ENCODE results near the gene TMCC3.
A peak's percentile ranks its signal among the peaks of the same experiment; 100 is the strongest.

The TMCC3 gene

DNA sequence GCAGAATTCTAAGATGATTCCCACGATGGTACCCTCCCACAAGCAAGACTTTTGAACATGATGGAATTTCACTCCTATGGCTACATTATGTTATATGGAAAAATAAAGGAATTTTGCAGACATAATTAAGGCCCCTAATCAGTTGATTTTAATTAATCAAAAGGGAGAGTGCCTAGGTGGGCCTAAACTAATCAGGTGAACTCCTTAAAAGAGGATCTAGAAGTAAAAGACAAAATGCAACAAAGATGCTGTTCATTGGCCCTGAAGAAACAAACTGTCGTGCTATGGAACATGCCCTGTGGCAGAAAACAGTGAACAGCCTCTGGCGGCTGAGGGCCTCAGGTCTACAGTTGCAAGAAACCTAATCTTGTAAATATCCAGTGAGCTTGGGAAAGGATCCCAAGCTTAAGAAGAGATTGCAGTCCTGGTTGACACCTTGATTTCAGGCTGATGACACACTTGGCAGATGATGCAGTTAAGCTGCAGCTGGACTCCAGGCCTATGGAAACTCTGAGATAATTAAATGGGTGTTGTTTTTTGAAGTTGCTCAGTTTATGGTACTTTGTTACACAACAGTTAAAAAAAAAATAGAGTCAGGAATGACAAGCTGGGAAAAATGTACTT, 13.8 kb downstream of the TMCC3 start:
- H3K4me3 ChIP-seq (ENCODE audit: low read length in 2 of 2), result no peak overlapping the region
- H3K9ac ChIP-seq (ENCODE audit: low read depth in 1 of 2, low read length in 2 of 2), result no peak overlapping the region
- no peak overlapping the region for H3K27ac ChIP-seq (ENCODE audit: low read depth in 2 of 2, low read length in 2 of 2)
- no peaks in the 10 kb centered on the region for H3K9me3 ChIP-seq (ENCODE audit: control insufficient read depth in 2 of 2, low read length in 2 of 2)
- H3K36me3 ChIP-seq (ENCODE audit: control insufficient read depth in 2 of 2, insufficient read depth in 2 of 2, low read length in 2 of 2), result no peaks in the 10 kb centered on the region
- H3K27me3 ChIP-seq (ENCODE audit: control insufficient read depth in 2 of 2, insufficient read depth in 2 of 2, low read length in 2 of 2), result no peaks in the 10 kb centered on the region
- no peaks in the 10 kb centered on the region for H3K4me1 ChIP-seq (ENCODE audit: control insufficient read depth in 2 of 2, insufficient read depth in 2 of 2, low read length in 2 of 2)

- Histone ChIP-seq H3K4me3 (ENCODE audit: low read length in 2 of 2) (no peak overlapping the region), H3K27me3 (ENCODE audit: control insufficient read depth in 2 of 2, insufficient read depth in 2 of 2, low read length in 2 of 2) (no peaks in the 10 kb centered on the region), H3K27ac (ENCODE audit: low read depth in 2 of 2, low read length in 2 of 2) (no peak overlapping the region), H3K9me3 (ENCODE audit: control insufficient read depth in 2 of 2, low read length in 2 of 2) (no peaks in the 10 kb centered on the region), H3K36me3 (ENCODE audit: control insufficient read depth in 2 of 2, insufficient read depth in 2 of 2, low read length in 2 of 2) (no peaks in the 10 kb centered on the region), H3K4me1 (ENCODE audit: control insufficient read depth in 2 of 2, insufficient read depth in 2 of 2, low read length in 2 of 2) (no peaks in the 10 kb centered on the region), H3K9ac (ENCODE audit: low read depth in 1 of 2, low read length in 2 of 2) (no peak overlapping the region)
Observed at GRCh38 chr12:94634717-94635116, 15.6 kb downstream of the TMCC3 start.

GRCh38 chr12:94633401-94633800, 17.0 kb downstream of the TMCC3 start:
- no peaks in the 10 kb centered on the region for H3K4me1 ChIP-seq (ENCODE audit: control insufficient read depth in 2 of 2, insufficient read depth in 2 of 2, low read length in 2 of 2)
- no peaks in the 10 kb centered on the region for H3K36me3 ChIP-seq (ENCODE audit: control insufficient read depth in 2 of 2, insufficient read depth in 2 of 2, low read length in 2 of 2)
- H3K27ac ChIP-seq (ENCODE audit: low read depth in 2 of 2, low read length in 2 of 2), result no peak overlapping the region
- H3K4me3 ChIP-seq (ENCODE audit: low read length in 2 of 2), result no peak overlapping the region
- H3K9me3 ChIP-seq (ENCODE audit: control insufficient read depth in 2 of 2, low read length in 2 of 2), result no peaks in the 10 kb centered on the region
- H3K9ac ChIP-seq (ENCODE audit: low read depth in 1 of 2, low read length in 2 of 2), result no peak overlapping the region
- no peaks in the 10 kb centered on the region for H3K27me3 ChIP-seq (ENCODE audit: control insufficient read depth in 2 of 2, insufficient read depth in 2 of 2, low read length in 2 of 2)

DNA sequence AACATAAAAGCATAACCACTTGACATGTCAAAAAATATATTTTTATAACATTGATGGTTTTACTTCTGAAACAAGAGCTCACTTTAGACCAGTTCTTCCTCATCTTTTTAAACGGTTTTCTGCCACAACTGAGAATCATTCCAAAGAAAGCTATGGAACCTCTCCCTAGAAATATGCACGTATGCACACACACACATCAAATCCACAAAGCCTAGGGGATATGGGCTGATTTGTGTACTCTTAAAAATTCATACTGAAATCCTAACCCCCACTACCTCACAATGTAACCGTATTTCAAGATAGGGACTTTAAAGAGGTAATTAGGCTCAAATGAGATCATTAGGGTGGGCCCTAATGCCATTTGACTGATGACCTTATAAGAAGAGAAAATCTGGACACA, 19.3 kb downstream of the TMCC3 start:
- Histone ChIP-seq H3K9ac (ENCODE audit: low read depth in 1 of 2, low read length in 2 of 2) (no peak overlapping the region), H3K27me3 (ENCODE audit: control insufficient read depth in 2 of 2, insufficient read depth in 2 of 2, low read length in 2 of 2) (no peaks in the 10 kb centered on the region), H3K4me1 (ENCODE audit: control insufficient read depth in 2 of 2, insufficient read depth in 2 of 2, low read length in 2 of 2) (no peaks in the 10 kb centered on the region), H3K9me3 (ENCODE audit: control insufficient read depth in 2 of 2, low read length in 2 of 2) (no peaks in the 10 kb centered on the region), H3K36me3 (ENCODE audit: control insufficient read depth in 2 of 2, insufficient read depth in 2 of 2, low read length in 2 of 2) (no peaks in the 10 kb centered on the region), H3K27ac (ENCODE audit: low read depth in 2 of 2, low read length in 2 of 2) (no peak overlapping the region), H3K4me3 (ENCODE audit: low read length in 2 of 2) (no peak overlapping the region)

DNA sequence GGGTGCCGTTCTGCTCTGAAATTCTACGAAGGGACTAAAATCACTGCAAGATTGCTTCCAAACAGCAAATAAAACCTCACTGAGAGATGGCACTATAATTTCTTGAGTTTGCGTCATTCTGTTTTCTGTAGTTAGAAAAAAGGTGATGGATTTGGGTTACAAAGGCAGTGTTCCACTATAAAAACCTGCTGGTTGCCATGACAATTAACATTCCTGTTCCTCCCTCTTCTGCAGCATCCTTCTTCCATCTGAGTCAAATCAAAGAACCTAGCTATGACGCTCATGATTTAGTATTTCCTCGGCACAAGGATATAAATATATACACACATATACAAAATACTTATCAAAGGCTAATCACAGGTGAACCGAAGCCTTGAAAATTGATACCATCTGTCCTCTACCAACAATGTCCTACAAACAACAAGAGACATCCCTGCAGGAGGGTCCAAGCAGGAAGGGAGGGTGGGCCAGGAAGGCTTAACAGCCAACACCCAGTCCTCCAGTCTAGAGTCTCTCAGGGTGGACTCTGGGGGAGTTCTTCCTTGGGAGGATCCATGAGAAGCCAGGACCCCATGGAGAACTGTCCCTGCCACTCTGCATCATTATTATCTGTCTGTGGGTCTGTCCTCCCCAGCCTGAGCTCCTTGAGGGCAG, 21.4 kb downstream of the TMCC3 start:
- no peak overlapping the region for H3K4me3 ChIP-seq (ENCODE audit: low read length in 2 of 2)
- H3K27ac ChIP-seq (ENCODE audit: low read depth in 2 of 2, low read length in 2 of 2), result no peak overlapping the region

DNA sequence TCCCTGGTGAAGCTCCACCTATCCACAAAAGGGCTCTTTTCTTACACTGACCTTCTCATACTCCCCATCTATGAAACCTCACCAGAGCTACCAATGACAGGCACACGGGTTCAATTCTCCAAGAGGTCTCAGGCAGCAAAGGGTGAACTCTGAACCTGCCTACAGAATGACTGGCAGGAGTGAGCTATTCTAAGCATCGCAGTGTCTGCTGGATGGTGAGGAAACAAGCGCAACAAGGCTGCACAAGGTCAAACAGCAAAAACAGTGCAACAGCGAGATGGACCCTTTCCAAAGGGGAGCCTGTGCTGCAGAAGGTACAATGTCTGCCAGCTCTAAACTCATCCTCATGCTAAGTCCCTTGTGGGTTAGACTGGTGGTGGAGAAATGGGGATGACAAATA, 22.0 kb downstream of the TMCC3 start:
- Histone ChIP-seq H3K27me3 (ENCODE audit: control insufficient read depth in 2 of 2, insufficient read depth in 2 of 2, low read length in 2 of 2) (no peaks in the 10 kb centered on the region), H3K9ac (ENCODE audit: low read depth in 1 of 2, low read length in 2 of 2) (no peak overlapping the region), H3K4me3 (ENCODE audit: low read length in 2 of 2) (no peak overlapping the region), H3K4me1 (ENCODE audit: control insufficient read depth in 2 of 2, insufficient read depth in 2 of 2, low read length in 2 of 2) (no peaks in the 10 kb centered on the region), H3K27ac (ENCODE audit: low read depth in 2 of 2, low read length in 2 of 2) (no peak overlapping the region), H3K9me3 (ENCODE audit: control insufficient read depth in 2 of 2, low read length in 2 of 2) (no peaks in the 10 kb centered on the region), H3K36me3 (ENCODE audit: control insufficient read depth in 2 of 2, insufficient read depth in 2 of 2, low read length in 2 of 2) (no peaks in the 10 kb centered on the region)

More for the DNA sequence above, 21.4 kb downstream of the TMCC3 start:
- Histone ChIP-seq H3K9me3 (ENCODE audit: control insufficient read depth in 2 of 2, low read length in 2 of 2) (no peaks in the 10 kb centered on the region), H3K27me3 (ENCODE audit: control insufficient read depth in 2 of 2, insufficient read depth in 2 of 2, low read length in 2 of 2) (no peaks in the 10 kb centered on the region), H3K36me3 (ENCODE audit: control insufficient read depth in 2 of 2, insufficient read depth in 2 of 2, low read length in 2 of 2) (no peaks in the 10 kb centered on the region), H3K9ac (ENCODE audit: low read depth in 1 of 2, low read length in 2 of 2) (no peak overlapping the region), H3K4me1 (ENCODE audit: control insufficient read depth in 2 of 2, insufficient read depth in 2 of 2, low read length in 2 of 2) (no peaks in the 10 kb centered on the region)

DNA sequence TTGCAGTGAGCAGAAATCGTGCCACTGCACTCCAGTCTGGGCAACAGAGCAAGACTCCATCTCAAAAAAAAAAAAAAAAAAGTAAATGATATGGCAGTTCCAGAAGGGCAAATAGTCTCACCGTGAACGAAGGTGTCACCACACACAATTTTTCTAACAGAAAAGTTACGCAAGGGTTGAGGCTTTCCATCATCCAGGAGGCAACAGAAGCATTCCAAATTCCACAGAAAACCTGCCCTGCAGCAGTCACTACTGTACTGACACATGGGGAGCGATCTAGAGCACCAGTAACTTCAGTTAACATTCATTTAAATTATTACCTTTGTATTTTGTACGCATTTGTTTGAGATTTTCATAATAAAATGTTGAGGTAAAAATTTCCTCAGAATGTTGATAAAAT, 24.8 kb downstream of the TMCC3 start:
- Histone ChIP-seq H3K27ac (ENCODE audit: low read depth in 2 of 2, low read length in 2 of 2) (no peak overlapping the region), H3K27me3 (ENCODE audit: control insufficient read depth in 2 of 2, insufficient read depth in 2 of 2, low read length in 2 of 2) (no peaks in the 10 kb centered on the region), H3K4me3 (ENCODE audit: low read length in 2 of 2) (no peak overlapping the region), H3K9ac (ENCODE audit: low read depth in 1 of 2, low read length in 2 of 2) (no peak overlapping the region), H3K9me3 (ENCODE audit: control insufficient read depth in 2 of 2, low read length in 2 of 2) (no peaks in the 10 kb centered on the region), H3K4me1 (ENCODE audit: control insufficient read depth in 2 of 2, insufficient read depth in 2 of 2, low read length in 2 of 2) (peaks cover 7 to 19% of the 10 kb centered on the region in 2 donors), H3K36me3 (ENCODE audit: control insufficient read depth in 2 of 2, insufficient read depth in 2 of 2, low read length in 2 of 2) (no peaks in the 10 kb centered on the region)

DNA sequence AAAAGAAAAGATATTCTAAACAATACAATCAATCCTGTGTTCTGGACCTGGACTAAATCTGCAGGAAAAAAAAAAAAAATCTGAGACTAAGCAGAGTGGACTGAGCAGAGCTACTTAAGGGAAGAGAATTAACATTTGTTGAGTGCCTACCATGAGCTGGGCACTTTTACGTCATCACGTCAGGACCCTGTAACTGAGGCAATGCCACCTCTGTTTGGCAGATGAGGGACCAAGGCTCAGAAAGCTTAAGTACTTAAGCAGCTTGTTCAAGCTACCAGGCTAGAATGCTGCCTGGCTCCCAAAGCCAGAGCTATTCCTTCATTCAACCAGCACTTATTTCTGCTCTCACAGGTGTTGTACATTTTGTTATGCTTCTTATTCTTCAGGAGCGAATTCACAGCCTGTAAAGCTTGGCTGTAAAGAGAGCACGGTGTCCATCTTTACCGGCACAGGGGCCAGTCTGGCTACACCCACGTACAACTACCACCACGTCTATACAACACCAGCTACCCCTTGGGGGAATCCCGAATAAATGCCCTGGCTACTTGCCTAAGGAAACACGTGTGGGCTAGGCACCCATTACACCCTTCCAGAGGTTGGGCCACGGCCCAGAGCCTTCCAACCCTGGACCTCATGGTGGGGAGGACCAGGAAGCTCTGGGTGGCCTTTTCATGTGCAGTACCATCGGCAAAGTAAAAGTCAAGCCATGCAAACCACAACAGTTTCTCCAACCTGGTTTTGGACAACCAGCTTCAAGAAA, 27.0 kb downstream of the TMCC3 start:
- H3K36me3 ChIP-seq (ENCODE audit: control insufficient read depth in 2 of 2, insufficient read depth in 2 of 2, low read length in 2 of 2), result no peaks in the 10 kb centered on the region
- no peaks in the 10 kb centered on the region for H3K9me3 ChIP-seq (ENCODE audit: control insufficient read depth in 2 of 2, low read length in 2 of 2)
- no peak overlapping the region for H3K9ac ChIP-seq (ENCODE audit: low read depth in 1 of 2, low read length in 2 of 2)
- H3K27ac ChIP-seq (ENCODE audit: low read depth in 2 of 2, low read length in 2 of 2), result no peak overlapping the region
- H3K4me1 ChIP-seq (ENCODE audit: control insufficient read depth in 2 of 2, insufficient read depth in 2 of 2, low read length in 2 of 2), result peaks cover 8 to 19% of the 10 kb centered on the region in 2 donors
- H3K4me3 ChIP-seq (ENCODE audit: low read length in 2 of 2), result no peak overlapping the region
- H3K27me3 ChIP-seq (ENCODE audit: control insufficient read depth in 2 of 2, insufficient read depth in 2 of 2, low read length in 2 of 2), result no peaks in the 10 kb centered on the region

DNA sequence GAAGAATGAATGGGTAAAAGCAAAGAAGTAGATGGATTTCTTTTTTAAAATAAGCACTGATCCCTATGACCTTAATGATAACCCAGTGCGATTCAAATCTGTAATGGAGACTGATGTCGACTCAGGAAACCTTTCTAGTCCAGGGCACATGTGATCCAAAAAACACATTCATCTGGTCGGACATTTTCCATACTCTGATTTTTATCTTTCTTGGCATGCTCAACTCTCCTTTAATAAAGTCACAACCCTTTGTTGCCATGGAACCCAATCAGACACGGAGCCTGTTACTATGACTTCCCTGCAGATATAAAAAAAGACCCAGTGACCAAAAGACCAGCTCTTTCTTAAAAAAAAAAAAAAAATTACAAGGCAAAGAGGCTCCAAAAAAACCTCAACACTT, 27.9 kb downstream of the TMCC3 start:
- Histone ChIP-seq H3K9ac (ENCODE audit: low read depth in 1 of 2, low read length in 2 of 2) (peak overlapping the region in 1 of 2 donors; percentile 55), H3K4me3 (ENCODE audit: low read length in 2 of 2) (no peak overlapping the region), H3K4me1 (ENCODE audit: control insufficient read depth in 2 of 2, insufficient read depth in 2 of 2, low read length in 2 of 2) (peaks cover 8 to 19% of the 10 kb centered on the region in 2 donors), H3K36me3 (ENCODE audit: control insufficient read depth in 2 of 2, insufficient read depth in 2 of 2, low read length in 2 of 2) (no peaks in the 10 kb centered on the region), H3K9me3 (ENCODE audit: control insufficient read depth in 2 of 2, low read length in 2 of 2) (no peaks in the 10 kb centered on the region), H3K27me3 (ENCODE audit: control insufficient read depth in 2 of 2, insufficient read depth in 2 of 2, low read length in 2 of 2) (no peaks in the 10 kb centered on the region), H3K27ac (ENCODE audit: low read depth in 2 of 2, low read length in 2 of 2) (no peak overlapping the region)

- H3K27me3 ChIP-seq (ENCODE audit: control insufficient read depth in 2 of 2, insufficient read depth in 2 of 2, low read length in 2 of 2), result no peaks in the 10 kb centered on the region
- peak overlapping the region; percentile 14 to 55 for H3K9ac ChIP-seq (ENCODE audit: low read depth in 1 of 2, low read length in 2 of 2)
- peak overlapping the region; percentile 31 to 71 for H3K4me3 ChIP-seq (ENCODE audit: low read length in 2 of 2)
- peak overlapping the region in 1 of 2 donors; percentile 66 for H3K27ac ChIP-seq (ENCODE audit: low read depth in 2 of 2, low read length in 2 of 2)
- no peaks in the 10 kb centered on the region for H3K36me3 ChIP-seq (ENCODE audit: control insufficient read depth in 2 of 2, insufficient read depth in 2 of 2, low read length in 2 of 2)
- H3K9me3 ChIP-seq (ENCODE audit: control insufficient read depth in 2 of 2, low read length in 2 of 2), result no peaks in the 10 kb centered on the region
- H3K4me1 ChIP-seq (ENCODE audit: control insufficient read depth in 2 of 2, insufficient read depth in 2 of 2, low read length in 2 of 2), result peaks cover 11 to 22% of the 10 kb centered on the region in 2 donors
Observed at GRCh38 chr12:94621662-94622359, 28.5 kb downstream of the TMCC3 start.
